BJ (cell line): ENCODE results near the gene SPDEF. TPM values are rescaled to one million over a fixed set of nuclear protein-coding genes. Genes with fewer than 3 reads are reported as not detected.

Experiments used
- CTCF ChIA-PET: fragments of 350-600 bp; formaldehyde crosslinking; extraction: SDS; loops from one replicate; lab custom pipeline; 2021; ENCODE audit warnings: antibody characterized with exemption, inconsistent platforms; lab: Yijun Ruan, JAX
- POLR2A ChIA-PET: fragments of 300-600 bp; sonication (Branson Sonifier 250); formaldehyde crosslinking; extraction: SDS; loops from one replicate; lab custom pipeline; 2021; ENCODE audit warnings: antibody characterized with exemption; lab: Charles Lee
- DNase-seq: peaks from one replicate; pipeline ENCODE4 v3.0.0-alpha.2; 2011; ENCODE audit warnings: low read depth
- H3K27me3 ChIP-seq: 2 replicates; pipeline ENCODE4 v1.6.0; 2011; ENCODE audit warnings: low read length; ENCODE audit not compliant: control insufficient read depth, insufficient read depth
- H3K36me3 ChIP-seq: 2 replicates; pipeline ENCODE4 v1.5.1; 2011; ENCODE audit warnings: low read length; ENCODE audit not compliant: control insufficient read depth, insufficient read depth
- H3K4me3 ChIP-seq: 2 replicates; pipeline ENCODE4 v1.5.1; 2011; ENCODE audit warnings: low read depth, mild to moderate bottlenecking, control low read depth, low read length
- polyA minus RNA-seq: library from RNA; depleted of rRNA, polyadenylated mRNA; stranded (reverse); fragments of >200 nt; gene quantifications from 2 replicates; pipeline ENCODE4 v1.2.3, GENCODE V29; 2011; rRNA and poly(A)+ RNA removed
- polyA plus RNA-seq: library from polyadenylated mRNA; depleted of rRNA; stranded (reverse); fragments of >200 nt; gene quantifications from 2 replicates; pipeline ENCODE4 v1.2.3, GENCODE V29; 2011; rRNA removed
- TF ChIP-seq, protein P1 (sequence below): IDR thresholded peaks from 2 replicates; pipeline ENCODE4 v1.5.1; 2011; ENCODE audit warnings: low read depth, mild to moderate bottlenecking, control low read depth, inconsistent platforms, low read length, moderate library complexity; ENCODE audit not compliant: insufficient read depth

The SPDEF gene
- polyA plus RNA-seq (not detected in 2 replicates), polyA minus RNA-seq (not detected in 2 replicates)

DNA sequence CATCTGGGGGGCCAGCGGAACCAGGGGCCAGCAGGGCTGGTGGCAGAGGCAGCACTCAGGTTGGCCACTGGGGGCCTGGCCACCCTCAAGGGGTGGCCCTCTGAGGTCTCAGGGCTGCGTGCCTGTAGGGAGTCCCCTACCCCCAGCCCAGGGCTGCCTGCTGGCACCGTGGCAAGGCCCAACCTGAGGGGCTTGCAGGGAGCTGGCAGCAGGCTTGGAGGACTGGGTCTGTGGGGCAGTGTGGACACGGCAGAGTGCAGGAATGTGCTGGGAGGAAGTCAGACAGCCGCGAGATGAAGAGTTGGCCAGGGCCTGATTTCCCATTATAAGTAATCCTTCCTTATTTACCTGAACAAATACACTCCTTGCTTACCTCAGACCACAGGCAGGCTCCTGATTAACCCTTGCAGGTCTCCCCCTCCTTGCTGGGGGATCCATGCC is at the start of gene SPDEF:
Gene SPDEF (minus strand): TSS at position 299 of the 441 bp plus-strand sequence. CDS start 11,874 bp downstream, outside the sequence.
- CTCF ChIA-PET = no interaction called here
- DNase-seq = no peak
- POLR2A ChIA-PET = no interaction called here

DNA sequence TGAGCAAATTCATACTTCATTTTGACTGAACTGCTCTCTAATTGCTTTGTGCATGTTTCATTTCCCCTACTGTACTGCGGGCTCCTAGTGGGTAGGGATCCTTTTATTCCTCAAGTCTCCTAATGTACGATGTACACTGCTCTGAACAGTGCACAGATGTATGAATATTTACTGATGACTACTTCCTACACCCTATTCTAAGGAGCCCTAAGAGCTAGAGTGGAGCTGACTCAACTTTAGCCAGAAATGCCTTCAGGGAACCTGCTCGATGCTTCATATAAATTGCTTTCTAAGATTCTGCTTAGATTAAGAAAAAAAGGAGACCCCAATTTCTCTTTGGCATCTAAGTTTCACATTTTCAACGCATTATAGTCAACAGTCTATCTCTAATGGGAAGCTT is 47.6 kb upstream of the SPDEF start:
- peaks cover 6% of the 10 kb centered on the region for H3K36me3 ChIP-seq
- CTCF ChIA-PET = interaction anchor here (0.7 to 1.3 kb wide), 2 partner anchors 77 to 141 kb away, joined by 3 read pairs; no protein-coding TSS in a partner anchor
- POLR2A ChIA-PET = no interaction called here
- no peak overlapping the region for H3K4me3 ChIP-seq
- TF ChIP-seq, protein P1, sequence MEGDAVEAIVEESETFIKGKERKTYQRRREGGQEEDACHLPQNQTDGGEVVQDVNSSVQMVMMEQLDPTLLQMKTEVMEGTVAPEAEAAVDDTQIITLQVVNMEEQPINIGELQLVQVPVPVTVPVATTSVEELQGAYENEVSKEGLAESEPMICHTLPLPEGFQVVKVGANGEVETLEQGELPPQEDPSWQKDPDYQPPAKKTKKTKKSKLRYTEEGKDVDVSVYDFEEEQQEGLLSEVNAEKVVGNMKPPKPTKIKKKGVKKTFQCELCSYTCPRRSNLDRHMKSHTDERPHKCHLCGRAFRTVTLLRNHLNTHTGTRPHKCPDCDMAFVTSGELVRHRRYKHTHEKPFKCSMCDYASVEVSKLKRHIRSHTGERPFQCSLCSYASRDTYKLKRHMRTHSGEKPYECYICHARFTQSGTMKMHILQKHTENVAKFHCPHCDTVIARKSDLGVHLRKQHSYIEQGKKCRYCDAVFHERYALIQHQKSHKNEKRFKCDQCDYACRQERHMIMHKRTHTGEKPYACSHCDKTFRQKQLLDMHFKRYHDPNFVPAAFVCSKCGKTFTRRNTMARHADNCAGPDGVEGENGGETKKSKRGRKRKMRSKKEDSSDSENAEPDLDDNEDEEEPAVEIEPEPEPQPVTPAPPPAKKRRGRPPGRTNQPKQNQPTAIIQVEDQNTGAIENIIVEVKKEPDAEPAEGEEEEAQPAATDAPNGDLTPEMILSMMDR = no peak
- no peaks in the 10 kb centered on the region for H3K27me3 ChIP-seq
- no peak for DNase-seq

More for the DNA sequence above, at the start of gene SPDEF:
- Histone ChIP-seq H3K36me3 (no peaks in the 10 kb centered on the region), H3K27me3 (peaks cover 1% of the 10 kb centered on the region; the same call in 1 of the 2 replicates), H3K4me3 (no peak within 1 kb of the TSS)
- TF ChIP-seq, protein P1 = no peak

DNA sequence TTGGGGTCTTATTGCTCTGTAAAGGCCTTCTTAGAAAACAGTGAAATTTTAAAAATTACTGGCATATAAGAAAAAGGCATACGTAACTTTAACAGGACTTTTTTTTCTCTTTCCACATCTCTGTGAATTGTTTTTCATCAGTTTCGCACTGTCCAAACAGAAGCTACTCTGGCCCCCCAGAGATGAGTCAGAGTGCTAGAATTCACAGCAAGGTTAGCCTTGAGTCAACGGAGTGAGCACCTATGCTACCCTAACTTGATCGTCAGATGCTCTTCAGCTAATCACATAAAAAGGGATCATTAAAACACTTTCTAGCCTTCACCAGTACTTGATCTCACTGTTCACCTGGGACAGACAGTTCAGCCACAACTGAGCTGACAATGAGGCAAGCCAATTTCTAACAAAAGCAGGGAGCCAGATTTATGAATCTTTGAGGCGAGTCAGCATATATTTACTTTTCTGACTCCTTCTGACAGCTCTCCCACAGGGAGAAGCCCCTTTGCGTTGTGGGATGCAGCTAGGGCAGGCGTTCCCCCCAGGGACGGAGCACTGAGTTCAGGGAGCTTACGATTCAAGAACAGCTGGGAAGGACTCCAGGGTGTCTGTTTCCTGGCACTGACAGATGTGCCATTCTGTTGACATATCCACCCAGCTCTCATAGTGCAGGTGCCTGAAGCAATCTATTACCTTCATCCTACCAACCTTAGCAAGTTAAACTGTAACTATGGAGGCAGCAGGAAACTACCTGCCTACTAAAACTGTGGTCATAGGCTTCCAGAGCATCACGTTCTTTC is 46.4 kb upstream of the SPDEF start:
- ChIA-PET CTCF (interaction anchor here (1.0 kb wide), 1 partner anchor 406 kb away, joined by 7 read pairs; no protein-coding TSS in a partner anchor), POLR2A (no interaction called here)
- Histone ChIP-seq H3K36me3 (peaks cover 6% of the 10 kb centered on the region), H3K27me3 (no peaks in the 10 kb centered on the region), H3K4me3 (no peak overlapping the region)
- DNase-seq = no peak
- TF ChIP-seq, protein P1 = no peak

DNA sequence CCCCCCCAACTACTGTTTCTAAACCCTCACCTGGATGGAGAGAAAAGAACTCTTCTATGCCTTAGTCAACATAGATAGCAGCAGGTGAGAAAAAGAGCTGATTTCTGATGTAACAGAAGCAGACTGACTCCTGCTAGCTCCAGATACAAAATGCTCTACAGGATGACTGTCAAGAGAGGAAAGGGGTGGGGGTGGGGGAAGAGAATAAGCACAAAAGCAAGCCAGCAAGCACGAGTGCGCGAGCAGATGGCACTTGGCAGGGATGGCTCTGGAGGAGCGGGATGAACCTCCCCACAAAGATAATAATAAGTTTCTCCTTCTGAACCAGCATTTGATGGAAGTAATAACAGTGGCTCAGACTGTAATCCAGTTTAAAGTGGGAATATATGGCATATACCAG is 45.6 kb upstream of the SPDEF start:
- Histone ChIP-seq H3K27me3 (no peaks in the 10 kb centered on the region), H3K36me3 (peaks cover 6% of the 10 kb centered on the region), H3K4me3 (no peak overlapping the region)
- TF ChIP-seq, protein P1 = no peak
- no peak for DNase-seq
- CTCF ChIA-PET = interaction anchor here (1.0 to 2.3 kb wide), 4 partner anchors 8 to 405 kb away, joined by 3 to 9 read pairs (median 5); no protein-coding TSS in a partner anchor
- POLR2A ChIA-PET = no interaction called here

DNA sequence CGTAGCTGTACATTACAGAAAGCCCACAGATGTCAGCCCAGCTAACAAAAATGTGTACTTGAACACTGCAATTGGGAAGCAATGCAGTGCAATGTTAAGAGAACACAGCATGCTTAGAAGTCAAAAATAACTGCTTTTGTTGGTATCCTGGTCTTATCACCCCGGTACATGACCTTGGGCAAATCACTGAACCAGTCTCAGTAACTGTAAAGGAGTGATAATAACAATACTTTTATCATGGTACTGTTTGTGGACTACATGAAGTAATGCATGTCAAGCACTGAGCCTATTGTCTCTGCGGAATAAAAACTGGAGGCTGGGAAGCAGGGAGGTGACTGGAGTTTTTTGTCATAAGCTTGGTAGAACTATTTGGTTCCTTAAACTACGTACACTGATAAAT is 44.7 kb upstream of the SPDEF start:
- H3K36me3 ChIP-seq = peaks cover 1% of the 10 kb centered on the region; the same call in 1 of the 2 replicates
- TF ChIP-seq, protein P1 = no peak
- CTCF ChIA-PET = interaction anchor here (0.6 to 2.3 kb wide), 5 partner anchors 8 to 571 kb away, joined by 3 to 9 read pairs (median 3); no protein-coding TSS in a partner anchor
- H3K4me3 ChIP-seq = no peak overlapping the region
- no peaks in the 10 kb centered on the region for H3K27me3 ChIP-seq
- POLR2A ChIA-PET = no interaction called here
- DNase-seq = no peak
